Left ventricle myocardium superior (tissue), 1 donor: Measurements from ENCODE around the gene DLG5. TPM values are rescaled to one million over a fixed set of nuclear protein-coding genes. Genes with fewer than 3 reads are reported as not detected.
A peak's percentile ranks its signal among the peaks of the same experiment; 100 is the strongest.

Source experiments
- ATAC-seq: fragments of 200-7000 bp; cut with Tn5 transposase; one replicate; pipeline ENCODE4 v1.9.1; 2020; ENCODE audit warnings: mild to moderate bottlenecking, moderate library complexity
- DNase-seq: peaks from one replicate; pipeline ENCODE4 v3.0.0-alpha.2; 2020
- intact Hi-C: fragments of 100-400 bp; cut with micrococcal nuclease; formaldehyde crosslinking; loops from one replicate; pipeline ENCODE4 v1.11.0; 2022
- total RNA-seq: library from RNA; stranded (reverse); fragmentation: NEBNext Ultra II Directional; extraction: Animal tissue kit (Norgen Biotek cat#: 25700); gene quantifications from one replicate; pipeline ENCODE4 v1.2.1, GENCODE V29; 2021
- donor health status: DM: no; HTN: yes; CAD: no; lungs with severe emphysema.

DLG5 gene
- total RNA-seq, 1 donor from 2014 or later = 9.5 TPM

- ATAC-seq = no peak
- no peak for DNase-seq
- intact Hi-C loops = no loop called here
Observed at GRCh38 chr10:77855404-77856155, 71.0 kb downstream of the DLG5 start.

GRCh38 chr10:77854115-77854514 is 72.4 kb downstream of the DLG5 start:
- intact Hi-C loops = no loop called here
- DNase-seq (no peak), ATAC-seq (no peak)

GRCh38 chr10:77853256-77853655 is 73.3 kb downstream of the DLG5 start:
- no peak for DNase-seq
- no peak for ATAC-seq
- intact Hi-C loops = no loop called here

DNA sequence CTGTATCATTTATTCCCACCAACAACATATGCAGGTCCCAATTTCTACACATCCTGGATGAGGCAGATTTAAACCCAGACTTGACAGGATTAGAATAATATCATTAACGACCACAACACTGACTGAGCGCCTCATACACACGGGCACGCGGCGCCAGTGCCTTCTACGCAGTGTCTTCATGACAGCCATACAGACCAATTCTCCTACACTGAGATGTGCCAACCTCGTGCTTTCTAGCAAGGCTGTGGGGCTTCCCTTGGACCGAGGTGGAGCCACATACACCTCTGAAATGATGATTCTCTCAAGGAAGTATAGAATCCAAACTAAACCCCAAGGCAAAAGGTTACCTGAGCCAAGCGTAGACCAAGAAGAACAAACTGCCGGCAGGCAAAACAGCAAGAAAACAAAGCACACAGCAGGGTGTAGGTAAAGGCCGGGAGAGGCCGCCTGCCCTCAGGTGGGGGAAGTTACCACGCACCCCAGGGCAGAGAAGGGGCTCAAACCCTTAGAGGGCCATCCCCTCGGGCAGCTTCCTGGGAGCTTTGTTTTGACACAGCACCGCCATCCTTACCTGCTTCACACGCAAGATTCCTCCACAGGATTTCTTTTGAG is 75.8 kb downstream of the DLG5 start:
- no peak for ATAC-seq
- DNase-seq = no peak
- intact Hi-C loops = no loop called here

- no peak for DNase-seq
- ATAC-seq = no peak
- intact Hi-C loops = loop anchor here (5.0 kb wide), 1 partner anchor 138 kb away; no protein-coding TSS in a partner anchor
Observed at GRCh38 chr10:77849039-77849664, 77.4 kb downstream of the DLG5 start.

DNA sequence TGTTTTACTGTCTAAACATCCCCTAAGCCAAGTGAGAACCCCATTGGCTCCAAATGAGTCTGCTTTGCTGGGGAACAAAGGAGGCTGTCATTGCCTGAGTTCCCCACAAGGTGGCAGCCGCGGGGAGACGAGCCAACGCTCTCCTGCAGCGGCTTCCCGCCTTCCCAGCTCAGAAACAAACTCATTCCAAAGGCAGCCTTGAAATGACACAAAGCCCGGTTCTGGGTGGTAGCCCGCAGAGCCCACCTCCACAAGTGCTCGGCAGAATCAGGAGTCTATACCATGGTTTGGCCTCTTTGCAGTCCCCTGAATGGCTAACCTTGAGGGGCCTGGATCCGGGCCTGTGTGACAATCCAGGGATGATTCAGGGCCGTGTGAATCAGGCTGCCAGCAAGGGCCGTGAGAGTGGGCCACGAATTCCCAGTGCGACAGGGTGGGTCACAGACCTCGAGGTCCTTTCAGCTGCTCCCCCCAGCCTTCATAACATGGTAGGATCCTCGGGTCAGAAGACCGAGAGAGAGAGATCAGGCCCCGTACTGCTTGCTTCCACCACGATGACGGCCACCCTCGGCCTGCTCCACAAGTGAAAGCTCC is 79.7 kb downstream of the DLG5 start:
- ATAC-seq = peak; percentile 87
- peak; percentile 84 for DNase-seq
- intact Hi-C loops = loop anchor here (5.0 kb wide), 1 partner anchor 140 kb away; no protein-coding TSS in a partner anchor

GRCh38 chr10:77845451-77845850 is 81.1 kb downstream of the DLG5 start:
- no peak for ATAC-seq

GRCh38 chr10:77844713-77845445 is 81.7 kb downstream of the DLG5 start:
- no peak for DNase-seq
- intact Hi-C loops = loop anchor here (5.0 kb wide), 1 partner anchor 142 kb away; no protein-coding TSS in a partner anchor
- ATAC-seq = no peak

More at GRCh38 chr10:77845451-77845850, 81.1 kb downstream of the DLG5 start:
- no peak for DNase-seq
- intact Hi-C loops = loop anchor here (5.0 kb wide), 1 partner anchor 142 kb away; no protein-coding TSS in a partner anchor

- DNase-seq (no peak), ATAC-seq (no peak)
- intact Hi-C loops = no loop called here
Observed at GRCh38 chr10:77844177-77844576, 82.4 kb downstream of the DLG5 start.

DNA sequence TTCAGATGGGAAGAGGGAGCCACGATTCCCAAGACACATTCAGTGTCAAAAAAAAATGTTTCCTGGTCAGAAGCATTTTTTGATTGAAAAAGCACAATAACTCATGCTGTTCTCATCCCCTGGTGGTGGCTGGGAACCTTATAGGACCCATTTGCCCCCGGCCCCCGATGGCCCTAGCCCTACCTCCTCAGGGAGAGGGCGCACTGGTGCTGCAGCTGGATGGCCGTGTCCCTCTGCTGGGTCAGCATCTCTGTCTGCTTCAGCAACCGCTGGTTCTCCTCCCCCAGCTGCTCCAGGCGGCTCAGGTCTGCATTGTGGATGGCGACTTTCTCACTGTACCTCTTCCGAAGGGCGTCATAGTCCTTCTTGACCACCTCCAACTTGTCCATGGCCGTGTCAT is 83.3 kb downstream of the DLG5 start:
- intact Hi-C loops = no loop called here
- DNase-seq = no peak
- ATAC-seq = no peak

DNA sequence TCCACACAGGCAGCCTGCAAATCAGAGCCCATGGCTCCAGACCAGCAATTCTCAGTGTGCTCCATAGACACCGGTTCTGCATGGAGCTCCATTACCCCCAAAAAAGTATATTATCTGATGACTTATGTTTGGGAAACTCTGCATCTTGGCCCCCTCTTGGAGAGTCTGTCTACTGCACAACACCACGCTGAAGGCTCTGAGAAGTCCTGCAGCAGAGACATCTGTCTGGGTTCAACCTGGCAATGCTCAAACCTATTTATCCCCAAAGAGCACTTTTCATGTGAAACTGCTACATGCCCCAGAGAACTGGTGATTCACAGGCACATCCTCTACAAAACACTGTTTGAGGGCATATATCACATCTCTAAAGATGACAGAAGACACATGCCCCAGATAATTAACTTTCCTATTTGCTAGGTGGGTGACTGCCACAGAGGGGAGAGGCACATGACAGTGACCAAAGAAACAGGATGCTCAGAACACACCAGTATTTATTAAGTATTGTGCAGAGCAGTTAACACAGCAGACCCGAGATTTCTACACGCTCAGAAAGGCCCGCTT is 83.8 kb downstream of the DLG5 start:
- intact Hi-C loops = no loop called here
- ATAC-seq (no peak), DNase-seq (no peak)

GRCh38 chr10:77841711-77842375 is 84.7 kb downstream of the DLG5 start:
- DNase-seq = no peak
- no peak for ATAC-seq
- intact Hi-C loops = no loop called here

GRCh38 chr10:77840636-77841035 is 85.9 kb downstream of the DLG5 start:
- ATAC-seq (no peak), DNase-seq (no peak)
- intact Hi-C loops = no loop called here

DNA sequence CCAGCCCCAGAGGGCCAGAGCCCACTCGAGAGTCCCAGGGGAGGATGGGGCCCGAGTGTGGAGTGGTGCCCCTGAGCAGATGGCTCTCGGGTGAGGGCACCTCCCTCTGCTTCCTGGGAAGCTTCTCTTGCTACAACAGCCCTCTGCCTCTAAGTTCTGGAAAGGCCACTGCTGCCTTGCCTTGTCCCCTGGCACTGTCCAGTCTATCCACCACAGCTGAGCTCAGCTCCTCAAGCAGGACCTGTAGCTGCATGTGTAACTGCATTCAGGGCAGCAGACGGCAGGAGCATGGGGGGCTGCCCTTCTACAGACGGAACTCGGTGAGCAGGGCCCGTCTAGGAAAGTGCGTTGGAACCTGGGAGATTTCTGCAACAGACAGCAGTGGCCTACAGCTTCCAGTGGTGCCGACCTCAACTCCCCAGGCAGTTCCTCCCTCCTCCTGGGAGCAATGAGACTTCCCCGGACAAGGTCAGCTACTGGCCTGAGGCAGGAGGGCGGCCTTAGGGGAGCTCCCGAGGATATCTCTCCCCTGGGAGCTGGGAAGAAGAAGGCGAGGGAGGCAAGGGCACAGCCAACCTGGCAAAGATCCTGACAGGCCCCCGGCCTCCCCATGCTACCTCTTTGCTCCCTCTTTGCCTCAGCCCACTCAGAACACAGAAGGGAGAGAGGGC is 88.5 kb downstream of the DLG5 start:
- DNase-seq (peak; percentile 19), ATAC-seq (peak; percentile 21)
- intact Hi-C loops = no loop called here

DNA sequence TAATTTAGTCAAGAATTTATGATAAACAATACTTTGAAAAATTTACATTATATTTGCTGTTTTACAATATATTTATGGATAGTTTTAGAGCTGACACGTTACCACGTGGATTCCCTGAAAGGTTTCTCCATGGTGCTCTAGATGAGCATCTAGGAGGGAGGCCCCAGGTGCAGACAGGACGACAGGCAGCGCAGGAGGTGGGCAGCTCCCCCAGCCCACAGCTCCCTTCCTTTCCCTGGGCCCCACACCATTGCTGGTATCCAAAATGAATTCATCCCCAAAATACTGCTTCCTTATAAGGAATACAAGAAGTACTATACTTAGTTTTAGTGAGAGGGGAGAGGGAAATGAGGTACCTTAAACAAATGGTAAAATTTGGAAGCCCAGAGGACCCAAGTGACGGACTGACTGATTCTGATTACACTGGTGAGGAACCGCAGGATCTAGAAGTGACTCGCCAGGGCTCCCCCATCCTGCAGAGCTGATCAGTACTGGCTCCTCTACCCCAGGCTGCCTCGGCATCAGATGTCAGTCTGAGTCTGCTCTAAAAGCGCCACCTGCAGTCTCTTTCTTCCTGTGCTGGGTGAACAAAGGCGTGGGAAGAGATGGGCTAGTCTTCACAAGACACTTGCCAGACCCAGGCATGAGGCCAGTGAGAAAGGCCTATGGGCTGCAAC is 89.2 kb downstream of the DLG5 start:
- DNase-seq (peak; percentile 24), ATAC-seq (no peak)
- intact Hi-C loops = no loop called here

DNA sequence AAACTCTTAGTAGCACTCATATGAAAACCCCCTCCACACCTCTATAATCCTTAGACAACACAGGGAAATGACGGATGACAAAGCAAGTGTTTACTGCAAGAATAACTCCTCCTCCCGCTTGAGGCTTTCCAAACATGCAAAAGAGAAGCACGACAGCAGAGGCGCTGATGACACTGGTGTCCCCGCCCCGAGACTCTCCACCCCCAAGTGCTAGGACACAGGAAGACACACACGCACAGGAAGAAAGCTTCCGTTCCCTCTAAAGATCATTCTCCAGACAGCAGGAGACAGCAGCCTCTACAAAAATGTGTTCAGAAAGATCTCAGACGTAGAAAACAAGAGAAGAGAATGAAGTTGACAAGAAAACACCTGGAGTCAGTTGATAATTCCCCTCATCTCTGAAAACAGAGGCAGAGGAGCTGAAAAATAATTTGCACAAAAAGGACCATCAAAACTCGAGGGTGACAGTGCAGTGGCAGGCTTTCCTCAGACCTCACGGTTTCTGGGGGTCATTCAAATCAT is 90.2 kb downstream of the DLG5 start:
- DNase-seq (peak; percentile 68), ATAC-seq (peak; percentile 60)
- intact Hi-C loops = no loop called here

DNA sequence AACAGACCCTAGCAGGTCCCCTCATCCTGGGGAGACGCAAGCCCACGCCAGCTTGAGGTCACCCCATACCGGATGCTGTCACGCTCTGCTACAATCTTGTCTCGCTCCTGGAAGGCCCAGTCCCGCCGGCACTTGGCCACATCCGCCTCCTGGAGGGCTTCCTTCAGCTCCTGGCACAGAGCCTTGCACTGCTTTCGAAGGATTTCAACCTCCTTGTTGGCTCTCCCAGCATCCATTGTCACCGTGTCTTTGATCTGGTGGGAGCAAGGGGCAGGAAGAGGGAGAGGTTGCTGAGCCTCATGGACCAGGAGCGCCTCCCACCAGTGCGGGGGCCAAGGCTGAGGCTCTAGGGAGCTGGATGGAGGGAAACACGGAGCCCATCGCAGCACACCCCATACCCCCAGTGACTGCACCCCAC is 90.9 kb downstream of the DLG5 start:
- intact Hi-C loops = no loop called here
- ATAC-seq = peak; percentile 41
- DNase-seq = peak; percentile 58
